PC-9 (cell line): ENCODE results near the gene CABCOCO1. TPM values are rescaled to one million over a fixed set of nuclear protein-coding genes. Genes with fewer than 3 reads are reported as not detected.

Experiments used
- BruUV-seq: library from RNA; stranded (reverse); fragments of 400-500 nt; replicated peaks from 2 replicates; lab custom pipeline; 2021; lab: Mats Ljungman, UMichigan
- CTCF ChIA-PET: fragments of 300-600 bp; sonication (Branson Sonifier 250); formaldehyde crosslinking; loops from one replicate; lab custom pipeline; 2022; ENCODE audit warnings: antibody characterized with exemption; lab: Charles Lee
- POLR2A ChIA-PET: fragments of 300-600 bp; sonication (Branson Sonifier 250); formaldehyde crosslinking; loops from one replicate; lab custom pipeline; 2022; ENCODE audit warnings: antibody characterized with exemption; ENCODE audit not compliant: unreplicated experiment; lab: Charles Lee
- DNase-seq, 2 experiments: peaks; one replicate each; pipeline versions ENCODE4 v3.0.0 to v3.0.0-alpha.2; 2015 to 2022; ENCODE audit warnings: mixed read lengths in 1 of 2
- H2AFZ ChIP-seq: fragments of 200-600 bp; sonication (generic); 2 replicates; pipeline ENCODE4 v1.8.1; 2017; ENCODE audit warnings: antibody characterized with exemption
- H3F3A ChIP-seq: fragments of 200-600 bp; sonication (generic); 2 replicates; pipeline ENCODE4 v1.8.1; 2017; ENCODE audit warnings: antibody characterized with exemption, mild to moderate bottlenecking, low read depth; ENCODE audit not compliant: insufficient read depth
- H3K27ac ChIP-seq: fragments of 200-600 bp; sonication (generic); 2 replicates; pipeline ENCODE4 v1.6.1; 2016; ENCODE audit warnings: mixed run types
- H3K27me3 ChIP-seq: fragments of 200-600 bp; sonication (generic); 2 replicates; pipeline ENCODE4 v1.6.1; 2016; ENCODE audit warnings: low read depth, mixed run types; ENCODE audit not compliant: insufficient read depth
- H3K36me3 ChIP-seq: fragments of 200-600 bp; sonication (generic); 2 replicates; pipeline ENCODE4 v1.6.1; 2016; ENCODE audit warnings: low read depth, mixed run types
- H3K4me1 ChIP-seq: fragments of 200-600 bp; sonication (generic); replicated peaks from 2 replicates; pipeline ENCODE4 v1.6.1; 2016; ENCODE audit warnings: mixed run types; ENCODE audit not compliant: insufficient read depth
- H3K4me2 ChIP-seq: fragments of 200-600 bp; sonication (generic); 2 replicates; pipeline ENCODE4 v1.6.1; 2017; ENCODE audit warnings: mixed run types
- H3K4me3 ChIP-seq: fragments of 200-600 bp; sonication (generic); 2 replicates; pipeline ENCODE4 v1.6.1; 2016; ENCODE audit warnings: mixed run types
- H3K79me2 ChIP-seq: fragments of 200-600 bp; sonication (generic); 2 replicates; pipeline ENCODE4 v1.6.1; 2017; ENCODE audit warnings: low read depth, mixed run types
- H3K9me2 ChIP-seq: fragments of 200-600 bp; sonication (generic); 2 replicates; pipeline ENCODE4 v1.8.1; 2017; ENCODE audit warnings: mild to moderate bottlenecking; ENCODE audit not compliant: insufficient read depth
- H3K9me3 ChIP-seq: fragments of 200-600 bp; sonication (generic); 2 replicates; pipeline ENCODE4 v1.8.1; 2016; ENCODE audit warnings: low read depth; ENCODE audit not compliant: insufficient read depth
- H4K20me1 ChIP-seq: fragments of 200-600 bp; sonication (generic); 2 replicates; pipeline ENCODE4 v1.8.1; 2017; ENCODE audit not compliant: insufficient read depth
- EZH2 ChIP-seq: fragments of 200-600 bp; sonication (generic); IDR thresholded peaks from 2 replicates; pipeline ENCODE4 v1.8.0; 2017; ENCODE audit warnings: antibody characterized with exemption, low read depth
- intact Hi-C: fragments of 100-400 bp; cut with micrococcal nuclease; formaldehyde crosslinking; loops from one replicate; pipeline ENCODE4 v1.10.0; 2022; ENCODE audit not compliant: unreplicated experiment
- total RNA-seq: library from RNA; stranded (reverse); gene quantifications from 2 replicates; pipeline ENCODE4 v1.2.3, GENCODE V29; 2021
- TF ChIP-seq, protein P1 (sequence below): fragments of 200-600 bp; sonication (generic); conservative IDR thresholded peaks from 2 replicates; pipeline ENCODE4 v1.6.1; 2017; ENCODE audit warnings: mixed run types, antibody characterized with exemption, mild to moderate bottlenecking, moderate library complexity

CABCOCO1 gene
- total RNA-seq, 1 experiment from 2014 or later, result not detected

DNA sequence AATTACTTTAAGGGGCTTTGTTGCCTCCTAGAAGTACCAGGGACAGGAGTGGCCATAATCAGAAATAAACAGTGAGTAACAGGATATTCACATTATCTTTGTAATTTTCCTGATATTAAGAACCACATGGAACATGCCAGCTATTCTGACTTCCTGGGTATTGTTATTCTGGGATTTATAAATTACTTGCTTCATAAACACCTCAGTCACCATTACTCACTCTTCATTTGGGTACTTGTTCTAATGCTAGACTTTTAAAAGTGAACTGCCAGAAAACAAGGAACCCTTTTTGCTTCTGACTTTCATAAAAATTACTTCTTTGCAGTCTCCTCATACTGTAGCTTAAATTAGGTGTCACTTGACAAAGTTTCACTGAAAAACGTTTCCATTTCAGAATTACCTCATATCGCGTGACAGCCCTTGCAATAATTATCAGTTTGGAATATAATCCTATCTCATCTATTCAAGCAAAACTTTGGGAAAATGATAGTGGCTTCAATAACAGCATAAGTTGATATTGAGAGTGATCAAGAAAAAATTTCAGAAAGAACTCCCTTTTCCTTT lies 29.8 kb downstream of the CABCOCO1 start:
- H4K20me1 ChIP-seq, result no peaks in the 10 kb centered on the region
- TF ChIP-seq EZH2, result no peak
- TF ChIP-seq, protein P1, sequence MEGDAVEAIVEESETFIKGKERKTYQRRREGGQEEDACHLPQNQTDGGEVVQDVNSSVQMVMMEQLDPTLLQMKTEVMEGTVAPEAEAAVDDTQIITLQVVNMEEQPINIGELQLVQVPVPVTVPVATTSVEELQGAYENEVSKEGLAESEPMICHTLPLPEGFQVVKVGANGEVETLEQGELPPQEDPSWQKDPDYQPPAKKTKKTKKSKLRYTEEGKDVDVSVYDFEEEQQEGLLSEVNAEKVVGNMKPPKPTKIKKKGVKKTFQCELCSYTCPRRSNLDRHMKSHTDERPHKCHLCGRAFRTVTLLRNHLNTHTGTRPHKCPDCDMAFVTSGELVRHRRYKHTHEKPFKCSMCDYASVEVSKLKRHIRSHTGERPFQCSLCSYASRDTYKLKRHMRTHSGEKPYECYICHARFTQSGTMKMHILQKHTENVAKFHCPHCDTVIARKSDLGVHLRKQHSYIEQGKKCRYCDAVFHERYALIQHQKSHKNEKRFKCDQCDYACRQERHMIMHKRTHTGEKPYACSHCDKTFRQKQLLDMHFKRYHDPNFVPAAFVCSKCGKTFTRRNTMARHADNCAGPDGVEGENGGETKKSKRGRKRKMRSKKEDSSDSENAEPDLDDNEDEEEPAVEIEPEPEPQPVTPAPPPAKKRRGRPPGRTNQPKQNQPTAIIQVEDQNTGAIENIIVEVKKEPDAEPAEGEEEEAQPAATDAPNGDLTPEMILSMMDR, result no peak
- no peaks in the 10 kb centered on the region for H3K27me3 ChIP-seq
- POLR2A ChIA-PET, result no interaction called here
- no peak overlapping the region for H3K4me2 ChIP-seq
- H3K4me3 ChIP-seq, result no peak overlapping the region
- H2AFZ ChIP-seq, result no peak overlapping the region
- no TSS peak for BruUV-seq
- H3K4me1 ChIP-seq, result no peaks in the 10 kb centered on the region
- H3K79me2 ChIP-seq, result no peaks in the 10 kb centered on the region
- H3F3A ChIP-seq, result no peaks in the 10 kb centered on the region
- H3K36me3 ChIP-seq, result no peaks in the 10 kb centered on the region
- intact Hi-C loops, result no loop called here
- H3K9me2 ChIP-seq, result no peaks in the 10 kb centered on the region
- H3K9me3 ChIP-seq, result no peaks in the 10 kb centered on the region
- CTCF ChIA-PET, result no interaction called here
- no peak for DNase-seq
- no peak overlapping the region for H3K27ac ChIP-seq

DNA sequence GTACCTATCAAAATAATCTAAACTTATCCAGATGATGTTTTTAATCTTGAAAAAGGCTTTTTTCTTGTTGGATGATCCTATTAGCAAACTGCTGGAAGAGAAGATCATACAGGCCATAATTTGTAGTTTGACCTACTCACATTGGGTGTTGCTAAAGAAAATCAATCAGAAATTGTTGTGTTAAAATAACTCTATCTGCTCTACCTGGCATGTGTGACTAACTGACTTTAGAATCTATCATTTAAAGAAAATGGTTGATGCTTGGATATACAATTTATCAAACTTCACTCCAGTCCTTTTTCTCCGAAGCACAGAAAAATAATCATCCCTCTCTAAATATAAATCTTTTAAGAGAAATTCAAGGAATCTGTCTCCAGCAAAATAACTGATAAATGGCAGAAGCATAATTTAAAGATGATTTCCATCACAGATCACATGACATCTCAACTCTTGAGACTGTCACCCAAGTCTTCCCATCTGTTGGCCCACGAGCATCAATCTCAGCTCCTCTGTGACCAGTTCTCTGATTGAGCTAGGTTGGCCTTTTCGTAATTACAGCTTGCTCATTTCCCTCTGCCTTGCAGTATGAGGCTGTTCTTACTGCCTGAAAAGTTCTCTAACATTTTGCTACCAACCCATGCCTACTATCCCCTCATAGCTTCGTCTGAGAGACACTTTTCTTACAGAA lies 36.4 kb downstream of the CABCOCO1 start:
- H2AFZ ChIP-seq, result no peak overlapping the region
- POLR2A ChIA-PET, result interaction anchor here (0.5 kb wide), 1 partner anchor 1085 kb away, joined by 4 read pairs; no protein-coding TSS in a partner anchor
- no TSS peak for BruUV-seq

DNA sequence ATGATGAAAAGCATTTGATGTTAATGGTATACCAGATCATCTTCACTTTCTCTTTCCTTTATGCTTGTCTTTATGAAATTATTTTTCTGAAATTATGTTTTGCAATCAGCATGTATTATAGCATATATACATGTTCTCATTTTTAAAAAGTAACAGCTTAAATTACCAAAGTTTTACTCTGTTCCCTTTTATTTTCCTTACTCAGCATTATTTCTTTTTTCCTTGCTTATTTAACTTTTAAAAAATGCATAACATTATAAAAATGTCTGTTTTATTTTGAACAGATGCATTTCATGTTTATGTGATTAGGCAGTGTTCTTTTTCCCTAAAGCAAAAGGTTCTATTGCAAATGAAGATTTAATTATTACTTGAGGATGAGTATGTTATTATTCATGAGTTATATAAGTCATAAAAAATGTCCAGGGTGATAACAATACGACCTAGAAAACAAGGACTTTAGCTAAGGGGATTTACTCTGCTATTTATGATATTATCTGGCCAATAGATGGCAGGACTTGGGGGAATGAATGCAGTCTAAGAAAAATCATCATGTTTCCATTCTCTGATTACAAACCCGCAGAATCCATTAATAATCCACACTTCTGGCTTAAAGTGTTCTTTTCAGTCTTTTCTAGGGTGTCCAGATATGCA lies 38.5 kb downstream of the CABCOCO1 start:
- H3K9me2 ChIP-seq, result no peaks in the 10 kb centered on the region
- H2AFZ ChIP-seq, result no peak overlapping the region
- no peaks in the 10 kb centered on the region for H3K36me3 ChIP-seq
- no peak overlapping the region for H3K4me3 ChIP-seq
- H3K79me2 ChIP-seq, result no peaks in the 10 kb centered on the region
- no peaks in the 10 kb centered on the region for H4K20me1 ChIP-seq
- no peaks in the 10 kb centered on the region for H3K4me1 ChIP-seq
- no peaks in the 10 kb centered on the region for H3K27me3 ChIP-seq
- intact Hi-C loops, result no loop called here
- CTCF ChIA-PET, result no interaction called here
- no peaks in the 10 kb centered on the region for H3K9me3 ChIP-seq
- POLR2A ChIA-PET, result no interaction called here
- H3K4me2 ChIP-seq, result no peak overlapping the region
- no peak overlapping the region for H3K27ac ChIP-seq
- TF ChIP-seq EZH2, result no peak
- TF ChIP-seq, protein P1, result no peak
- BruUV-seq, result no TSS peak
- no peaks in the 10 kb centered on the region for H3F3A ChIP-seq
- DNase-seq, result no peak

More for the DNA sequence above, 36.4 kb downstream of the CABCOCO1 start:
- H3K9me3 ChIP-seq, result no peaks in the 10 kb centered on the region
- CTCF ChIA-PET, result no interaction called here
- H3K9me2 ChIP-seq, result no peaks in the 10 kb centered on the region
- no peaks in the 10 kb centered on the region for H4K20me1 ChIP-seq
- no peaks in the 10 kb centered on the region for H3F3A ChIP-seq
- H3K4me3 ChIP-seq, result no peak overlapping the region
- no peaks in the 10 kb centered on the region for H3K4me1 ChIP-seq
- no peak for DNase-seq
- intact Hi-C loops, result no loop called here
- no peaks in the 10 kb centered on the region for H3K27me3 ChIP-seq
- H3K4me2 ChIP-seq, result no peak overlapping the region
- TF ChIP-seq EZH2, result no peak
- TF ChIP-seq, protein P1, result no peak
- H3K79me2 ChIP-seq, result no peaks in the 10 kb centered on the region
- no peaks in the 10 kb centered on the region for H3K36me3 ChIP-seq
- no peak overlapping the region for H3K27ac ChIP-seq
